Hepatocyte (in vitro differentiated cells): ENCODE results near the gene CPNE4. TPM values are rescaled to one million over a fixed set of nuclear protein-coding genes. Genes with fewer than 3 reads are reported as not detected.

Source experiments
- DNase-seq: peaks from one replicate; pipeline ENCODE4 v3.0.0-alpha.2; 2016; ENCODE audit warnings: low spot score
- H2AFZ ChIP-seq: fragments of 200-600 bp; sonication (generic); 2 replicates; pipeline ENCODE4 v1.6.0; 2016; ENCODE audit warnings: antibody characterized with exemption, mild to moderate bottlenecking
- H3K27ac ChIP-seq: fragments of 200-600 bp; sonication (generic); 2 replicates; pipeline ENCODE4 v1.5.1; 2016; ENCODE audit warnings: mild to moderate bottlenecking
- H3K27me3 ChIP-seq: fragments of 200-600 bp; sonication (generic); 2 replicates; pipeline ENCODE4 v1.6.1; 2016
- H3K36me3 ChIP-seq: fragments of 200-600 bp; sonication (generic); replicated peaks from 2 replicates; pipeline ENCODE4 v1.5.1; 2016; ENCODE audit warnings: low read depth; ENCODE audit not compliant: insufficient read depth
- H3K4me1 ChIP-seq: fragments of 200-600 bp; sonication (generic); 2 replicates; pipeline ENCODE4 v1.5.1; 2016; ENCODE audit warnings: mild to moderate bottlenecking, moderate library complexity; ENCODE audit not compliant: insufficient read depth
- H3K4me2 ChIP-seq: fragments of 200-600 bp; sonication (generic); 2 replicates; pipeline ENCODE4 v1.6.0; 2016
- H3K4me3 ChIP-seq: fragments of 200-600 bp; sonication (generic); 2 replicates; pipeline ENCODE4 v1.5.1; 2016; ENCODE audit warnings: mild to moderate bottlenecking
- H3K79me2 ChIP-seq: fragments of 200-600 bp; sonication (generic); 2 replicates; pipeline ENCODE4 v1.6.0; 2017; ENCODE audit warnings: mild to moderate bottlenecking
- H3K9me2 ChIP-seq: fragments of 200-600 bp; sonication (generic); replicated peaks from 2 replicates; pipeline ENCODE4 v1.6.0; 2017; ENCODE audit warnings: mild to moderate bottlenecking; ENCODE audit not compliant: insufficient read depth
- H3K9me3 ChIP-seq: fragments of 200-600 bp; sonication (generic); 2 replicates; pipeline ENCODE4 v1.5.1; 2016; ENCODE audit warnings: low read depth, mild to moderate bottlenecking
- H4K20me1 ChIP-seq: fragments of 200-600 bp; sonication (generic); 2 replicates; pipeline ENCODE4 v1.6.0; 2016; ENCODE audit warnings: mild to moderate bottlenecking; ENCODE audit not compliant: insufficient read depth, poor library complexity, severe bottlenecking
- CTCF ChIP-seq: fragments of 200-600 bp; sonication (generic); IDR thresholded peaks from 2 replicates; pipeline ENCODE4 v1.5.1; 2016; ENCODE audit warnings: antibody characterized with exemption, mild to moderate bottlenecking; ENCODE audit not compliant: poor library complexity
- EZH2 ChIP-seq: fragments of 200-600 bp; sonication (generic); IDR thresholded peaks from 2 replicates; pipeline ENCODE4 v1.6.1; 2016; ENCODE audit warnings: antibody characterized with exemption, mild to moderate bottlenecking, borderline replicate concordance
- EZH2phosphoT487 ChIP-seq: fragments of 200-600 bp; sonication (generic); IDR thresholded peaks from one replicate; pipeline ENCODE4 v1.6.1; 2018; ENCODE audit warnings: antibody characterized with exemption, mild to moderate bottlenecking, low read depth, moderate library complexity; ENCODE audit not compliant: unreplicated experiment, severe bottlenecking
- WGBS: methylation state at CpG from one replicate; pipeline ENCODE4 v1.1.6; 2016; ENCODE audit warnings: low lambda C conversion rate; ENCODE audit errors: missing lambda C conversion rate; 5-methylcytosine and 5-hydroxymethylcytosine counted together
- polyA plus RNA-seq: library from polyadenylated mRNA; unstranded; fragments of >200 nt; fragmentation: Nextera tagmentation; extraction: Ambion mirVana; gene quantifications from 2 replicates; pipeline ENCODE4 v1.2.1, GENCODE V29; 2016
- total RNA-seq: library from RNA; depleted of rRNA; stranded (reverse); fragments of >200 nt; gene quantifications from 2 replicates; pipeline ENCODE4 v1.2.3, GENCODE V29; 2014

Gene CPNE4
- total and polyA plus RNA-seq, 2 experiments from 2014 or later, result 0.37 to 0.52 TPM

DNA sequence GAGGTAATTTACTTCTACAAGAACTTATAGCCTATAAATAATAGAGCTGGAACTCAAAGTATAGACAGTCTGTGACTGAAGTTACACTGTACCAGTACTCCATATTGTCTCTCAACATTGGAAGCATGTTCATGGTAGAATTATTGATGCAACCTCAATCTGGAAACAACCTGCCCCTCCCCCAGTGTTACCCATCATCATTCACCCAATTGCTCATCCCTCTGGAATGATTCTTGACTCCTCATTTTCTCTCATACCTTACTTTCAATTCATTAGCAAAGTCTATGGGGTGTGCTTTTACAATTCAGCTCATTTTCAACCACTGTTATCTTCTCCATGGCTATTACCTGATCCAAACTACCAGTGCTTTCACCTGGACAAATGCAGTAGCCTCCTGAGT is 151.7 kb downstream of the CPNE4 start:
- H3K9me2 ChIP-seq, result no peaks in the 10 kb centered on the region
- H3K4me3 ChIP-seq, result no peak overlapping the region
- no peaks in the 10 kb centered on the region for H3K36me3 ChIP-seq
- no peaks in the 10 kb centered on the region for H3K79me2 ChIP-seq
- DNase-seq, result no peak
- no peak overlapping the region for H2AFZ ChIP-seq
- no peaks in the 10 kb centered on the region for H3K9me3 ChIP-seq
- H3K27ac ChIP-seq, result no peak overlapping the region
- TF ChIP-seq CTCF, result no peak
- TF ChIP-seq EZH2, result no peak
- no peak for TF ChIP-seq EZH2phosphoT487
- no peak overlapping the region for H3K4me2 ChIP-seq
- H3K27me3 ChIP-seq, result no peaks in the 10 kb centered on the region
- H4K20me1 ChIP-seq, result no peaks in the 10 kb centered on the region
- no peaks in the 10 kb centered on the region for H3K4me1 ChIP-seq

DNA sequence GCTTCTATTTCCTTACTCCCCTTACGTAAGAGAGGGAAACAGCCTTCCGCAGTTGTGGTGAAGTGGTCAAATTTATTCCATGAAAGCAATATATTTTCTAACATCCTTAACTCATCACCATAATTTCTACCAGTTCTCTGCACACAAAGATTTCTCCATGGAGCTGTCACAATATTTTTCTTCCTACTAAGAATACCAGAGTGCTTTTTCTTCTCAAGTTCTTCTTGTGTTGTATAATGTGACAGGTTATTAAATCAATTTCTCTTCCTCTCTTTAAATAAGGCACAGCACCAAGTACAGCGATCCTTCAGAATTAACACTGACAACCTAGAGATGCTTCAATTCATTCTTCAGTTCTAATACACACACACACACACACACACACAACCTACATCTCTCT is 153.0 kb downstream of the CPNE4 start:
- Histone ChIP-seq H3K27me3 (no peaks in the 10 kb centered on the region), H3K9me2 (no peaks in the 10 kb centered on the region), H3K9me3 (no peaks in the 10 kb centered on the region), H4K20me1 (no peaks in the 10 kb centered on the region), H3K4me3 (no peak overlapping the region), H3K4me2 (no peak overlapping the region), H3K79me2 (no peaks in the 10 kb centered on the region), H3K4me1 (no peaks in the 10 kb centered on the region), H3K27ac (no peak overlapping the region), H2AFZ (no peak overlapping the region), H3K36me3 (no peaks in the 10 kb centered on the region)
- 96% methylated on average over 3 of the region's 3 CpGs for WGBS
- no peak for TF ChIP-seq EZH2phosphoT487
- no peak for TF ChIP-seq CTCF
- no peak for TF ChIP-seq EZH2
- DNase-seq, result no peak

DNA sequence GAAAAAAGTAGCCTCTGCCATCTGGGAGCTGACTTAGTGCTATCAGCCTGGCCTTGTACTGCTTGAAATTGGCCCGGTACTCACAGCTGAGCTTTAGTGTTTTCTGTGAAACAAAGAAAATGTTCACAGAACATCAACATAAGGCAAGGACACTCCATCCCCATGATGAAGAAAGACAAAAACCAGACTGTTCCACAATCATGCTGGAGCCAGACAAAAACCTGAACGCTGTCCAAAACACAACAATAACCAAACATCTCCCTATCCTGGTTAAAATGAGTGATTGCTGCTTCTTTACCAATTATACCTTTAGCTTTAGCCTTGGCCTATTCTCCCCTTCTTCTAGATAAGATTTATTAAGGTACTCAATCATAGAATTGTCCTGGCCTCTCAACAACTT is 153.9 kb downstream of the CPNE4 start:
- 64% methylated on average over 2 of the region's 2 CpGs for WGBS
- H3K27ac ChIP-seq, result no peak overlapping the region
- no peak overlapping the region for H3K4me2 ChIP-seq
- no peaks in the 10 kb centered on the region for H4K20me1 ChIP-seq
- no peaks in the 10 kb centered on the region for H3K27me3 ChIP-seq
- no peak overlapping the region for H2AFZ ChIP-seq
- no peak for DNase-seq
- H3K4me1 ChIP-seq, result no peaks in the 10 kb centered on the region
- H3K9me2 ChIP-seq, result no peaks in the 10 kb centered on the region
- H3K9me3 ChIP-seq, result no peaks in the 10 kb centered on the region
- TF ChIP-seq CTCF, result no peak
- TF ChIP-seq EZH2, result no peak
- no peak for TF ChIP-seq EZH2phosphoT487
- no peaks in the 10 kb centered on the region for H3K79me2 ChIP-seq
- H3K4me3 ChIP-seq, result no peak overlapping the region
- H3K36me3 ChIP-seq, result no peaks in the 10 kb centered on the region

DNA sequence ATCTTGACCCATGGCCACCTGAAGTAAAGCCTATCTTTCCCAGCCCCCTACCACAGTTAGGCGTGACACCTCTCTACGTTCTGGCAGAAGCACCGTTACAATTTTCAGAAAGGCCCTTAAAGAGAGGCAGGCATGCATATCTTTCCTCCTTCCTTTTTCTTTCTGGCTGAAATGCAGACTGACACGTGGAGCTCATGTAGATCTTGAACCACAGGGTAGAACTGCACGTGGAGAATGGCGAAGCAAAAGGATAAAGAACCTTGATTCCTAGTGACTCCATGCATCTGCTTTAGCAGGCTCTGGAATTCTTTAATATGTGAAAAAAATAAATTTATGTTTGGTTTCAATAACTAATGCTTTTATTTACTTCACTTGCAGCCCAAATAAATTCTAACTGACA is 166.6 kb downstream of the CPNE4 start:
- Histone ChIP-seq H4K20me1 (no peaks in the 10 kb centered on the region), H3K36me3 (no peaks in the 10 kb centered on the region), H3K27ac (no peak overlapping the region), H3K4me2 (no peak overlapping the region), H3K27me3 (no peaks in the 10 kb centered on the region), H3K79me2 (no peaks in the 10 kb centered on the region), H3K9me2 (no peaks in the 10 kb centered on the region), H2AFZ (no peak overlapping the region), H3K4me1 (no peaks in the 10 kb centered on the region), H3K9me3 (no peaks in the 10 kb centered on the region), H3K4me3 (no peak overlapping the region)
- no peak for DNase-seq
- no peak for TF ChIP-seq CTCF
- no peak for TF ChIP-seq EZH2
- TF ChIP-seq EZH2phosphoT487, result no peak
- WGBS, result 79% methylated on average over 6 of the region's 6 CpGs
